Measurements from ENCODE around the gene LYZL4.

The LYZL4 gene

GRCh38 chr3:42376344-42376798, 34.0 kb downstream of the LYZL4 start:
- Histone ChIP-seq H3K9me3 (ENCODE audit: insufficient read depth, low read length, severe bottlenecking) (no peaks in the 10 kb centered on the region), H3K9ac (ENCODE audit: low read depth, low read length) (no peak overlapping the region), H3K79me2 (ENCODE audit: insufficient read depth, low read length) (no peaks in the 10 kb centered on the region), H3K4me2 (ENCODE audit: insufficient read depth, low read length) (no peak overlapping the region), H3K27me3 (ENCODE audit: insufficient read depth, low read length, poor library complexity) (peaks cover 6% of the 10 kb centered on the region), H4K20me1 (ENCODE audit: insufficient read depth, low read length) (no peaks in the 10 kb centered on the region), H3K36me3 (ENCODE audit: insufficient read depth, low read length) (no peaks in the 10 kb centered on the region), H3K27ac (ENCODE audit: low read length) (no peak overlapping the region), H2AFZ (ENCODE audit: low read depth, low read length) (no peak overlapping the region), H3K4me3 (ENCODE audit: low read depth in 1 of 2, low read length in 2 of 2) (no peak overlapping the region), H3K4me1 (ENCODE audit: insufficient read depth, low read length) (no peaks in the 10 kb centered on the region)
- ATAC-seq (ENCODE audit: insufficient read depth, low read depth) (no peak), DNase-seq (no peak)
- TF ChIP-seq, protein P1, sequence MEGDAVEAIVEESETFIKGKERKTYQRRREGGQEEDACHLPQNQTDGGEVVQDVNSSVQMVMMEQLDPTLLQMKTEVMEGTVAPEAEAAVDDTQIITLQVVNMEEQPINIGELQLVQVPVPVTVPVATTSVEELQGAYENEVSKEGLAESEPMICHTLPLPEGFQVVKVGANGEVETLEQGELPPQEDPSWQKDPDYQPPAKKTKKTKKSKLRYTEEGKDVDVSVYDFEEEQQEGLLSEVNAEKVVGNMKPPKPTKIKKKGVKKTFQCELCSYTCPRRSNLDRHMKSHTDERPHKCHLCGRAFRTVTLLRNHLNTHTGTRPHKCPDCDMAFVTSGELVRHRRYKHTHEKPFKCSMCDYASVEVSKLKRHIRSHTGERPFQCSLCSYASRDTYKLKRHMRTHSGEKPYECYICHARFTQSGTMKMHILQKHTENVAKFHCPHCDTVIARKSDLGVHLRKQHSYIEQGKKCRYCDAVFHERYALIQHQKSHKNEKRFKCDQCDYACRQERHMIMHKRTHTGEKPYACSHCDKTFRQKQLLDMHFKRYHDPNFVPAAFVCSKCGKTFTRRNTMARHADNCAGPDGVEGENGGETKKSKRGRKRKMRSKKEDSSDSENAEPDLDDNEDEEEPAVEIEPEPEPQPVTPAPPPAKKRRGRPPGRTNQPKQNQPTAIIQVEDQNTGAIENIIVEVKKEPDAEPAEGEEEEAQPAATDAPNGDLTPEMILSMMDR (IDR thresholded peaks at IDR 0.05; ENCODE audit: borderline replicate concordance, extremely low read depth, low read length, poor library complexity, severe bottlenecking): no peak
- TF ChIP-seq EZH2 (IDR thresholded peaks at IDR 0.05; ENCODE audit: borderline replicate concordance, low read depth, low read length, severe bottlenecking): no peak

DNA sequence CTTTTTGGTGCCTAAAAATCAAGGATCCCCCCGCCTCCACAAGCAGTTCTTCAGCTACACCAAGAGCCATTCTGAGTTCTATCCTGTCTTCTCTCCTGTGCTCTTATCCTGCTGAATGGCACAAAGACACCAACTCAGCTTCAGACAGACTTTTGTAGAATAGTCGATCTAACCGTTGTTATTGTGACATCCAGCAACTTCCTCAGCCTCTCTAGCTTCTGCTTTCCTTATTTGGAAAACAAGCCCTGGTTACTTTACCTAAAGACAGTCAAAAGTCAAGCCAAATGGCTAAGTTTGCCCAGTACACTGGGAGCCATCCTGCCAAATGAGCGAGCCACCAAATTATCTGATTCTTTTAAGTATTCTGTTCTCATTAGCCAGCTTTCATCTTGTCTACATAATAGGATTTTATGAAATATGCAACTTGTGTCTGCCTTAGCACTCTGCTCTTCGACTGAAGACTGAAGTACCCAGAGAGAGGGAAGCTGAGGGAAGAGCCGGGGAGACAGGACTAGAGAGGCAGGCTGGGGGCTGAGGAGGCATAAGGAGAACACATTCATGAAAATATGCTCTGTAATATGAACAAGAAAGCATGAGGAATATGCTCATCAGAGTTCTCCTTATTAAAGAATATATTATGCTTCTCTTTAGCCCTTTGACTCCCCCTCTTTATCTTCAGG, 35.1 kb downstream of the LYZL4 start:
- no peaks in the 10 kb centered on the region for H4K20me1 ChIP-seq (ENCODE audit: insufficient read depth, low read length)
- H3K4me1 ChIP-seq (ENCODE audit: insufficient read depth, low read length): no peaks in the 10 kb centered on the region
- TF ChIP-seq EZH2 (IDR thresholded peaks at IDR 0.05; ENCODE audit: borderline replicate concordance, low read depth, low read length, severe bottlenecking): no peak
- TF ChIP-seq, protein P1 (IDR thresholded peaks at IDR 0.05; ENCODE audit: borderline replicate concordance, extremely low read depth, low read length, poor library complexity, severe bottlenecking): no peak
- no peak overlapping the region for H3K4me3 ChIP-seq (ENCODE audit: low read depth in 1 of 2, low read length in 2 of 2)
- DNase-seq (no peak), ATAC-seq (ENCODE audit: insufficient read depth, low read depth) (no peak)
- H3K9me3 ChIP-seq (ENCODE audit: insufficient read depth, low read length, severe bottlenecking): no peaks in the 10 kb centered on the region
- no peak overlapping the region for H2AFZ ChIP-seq (ENCODE audit: low read depth, low read length)
- no peak overlapping the region for H3K4me2 ChIP-seq (ENCODE audit: insufficient read depth, low read length)
- H3K27me3 ChIP-seq (ENCODE audit: insufficient read depth, low read length, poor library complexity): peaks cover 6% of the 10 kb centered on the region
- H3K9ac ChIP-seq (ENCODE audit: low read depth, low read length): no peak overlapping the region
- H3K79me2 ChIP-seq (ENCODE audit: insufficient read depth, low read length): no peaks in the 10 kb centered on the region
- no peak overlapping the region for H3K27ac ChIP-seq (ENCODE audit: low read length)
- H3K36me3 ChIP-seq (ENCODE audit: insufficient read depth, low read length): no peaks in the 10 kb centered on the region

- Histone ChIP-seq H3K9ac (ENCODE audit: low read depth, low read length) (no peak overlapping the region), H3K79me2 (ENCODE audit: insufficient read depth, low read length) (no peaks in the 10 kb centered on the region), H3K4me1 (ENCODE audit: insufficient read depth, low read length) (no peaks in the 10 kb centered on the region), H3K27ac (ENCODE audit: low read length) (no peak overlapping the region), H4K20me1 (ENCODE audit: insufficient read depth, low read length) (no peaks in the 10 kb centered on the region), H3K4me2 (ENCODE audit: insufficient read depth, low read length) (no peak overlapping the region), H3K9me3 (ENCODE audit: insufficient read depth, low read length, severe bottlenecking) (no peaks in the 10 kb centered on the region), H2AFZ (ENCODE audit: low read depth, low read length) (no peak overlapping the region), H3K36me3 (ENCODE audit: insufficient read depth, low read length) (no peaks in the 10 kb centered on the region), H3K4me3 (ENCODE audit: low read depth in 1 of 2, low read length in 2 of 2) (no peak overlapping the region), H3K27me3 (ENCODE audit: insufficient read depth, low read length, poor library complexity) (peaks cover 6% of the 10 kb centered on the region)
- DNase-seq (no peak), ATAC-seq (ENCODE audit: insufficient read depth, low read depth) (no peak)
- TF ChIP-seq EZH2 (IDR thresholded peaks at IDR 0.05; ENCODE audit: borderline replicate concordance, low read depth, low read length, severe bottlenecking): no peak
- TF ChIP-seq, protein P1 (IDR thresholded peaks at IDR 0.05; ENCODE audit: borderline replicate concordance, extremely low read depth, low read length, poor library complexity, severe bottlenecking): no peak
Observed at GRCh38 chr3:42371776-42372175, 38.6 kb downstream of the LYZL4 start.

All from DND-41 (cell line).